SW480 (cell line): ENCODE measurements around the gene TLX3.
A peak's percentile ranks its signal among the peaks of the same experiment; 100 is the strongest.

Experiments used
- DNase-seq: peaks from one replicate; pipeline ENCODE4 v3.0.0-alpha.2; 2016; ENCODE audit warnings: low spot score

The TLX3 gene

DNA sequence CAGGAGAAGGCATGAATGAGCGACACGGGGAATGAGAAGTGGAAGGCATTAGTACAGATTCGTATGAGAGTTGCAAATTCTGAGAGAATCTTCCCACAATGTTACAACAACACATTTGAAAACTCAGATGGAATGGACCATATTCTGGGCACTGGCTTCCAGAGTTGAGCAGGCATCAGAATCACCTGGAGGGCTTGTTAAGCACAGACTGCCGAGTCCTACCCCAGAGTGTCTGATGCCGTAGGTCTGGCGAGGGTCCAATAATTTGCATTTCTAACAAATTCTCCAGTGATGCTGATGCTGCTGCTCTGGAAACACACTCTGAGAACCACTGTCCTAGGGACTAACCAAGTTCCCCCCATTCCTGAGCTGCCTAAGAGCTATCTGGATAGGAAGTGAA lies 2.9 kb upstream of the TLX3 start:
- no peak for DNase-seq

DNA sequence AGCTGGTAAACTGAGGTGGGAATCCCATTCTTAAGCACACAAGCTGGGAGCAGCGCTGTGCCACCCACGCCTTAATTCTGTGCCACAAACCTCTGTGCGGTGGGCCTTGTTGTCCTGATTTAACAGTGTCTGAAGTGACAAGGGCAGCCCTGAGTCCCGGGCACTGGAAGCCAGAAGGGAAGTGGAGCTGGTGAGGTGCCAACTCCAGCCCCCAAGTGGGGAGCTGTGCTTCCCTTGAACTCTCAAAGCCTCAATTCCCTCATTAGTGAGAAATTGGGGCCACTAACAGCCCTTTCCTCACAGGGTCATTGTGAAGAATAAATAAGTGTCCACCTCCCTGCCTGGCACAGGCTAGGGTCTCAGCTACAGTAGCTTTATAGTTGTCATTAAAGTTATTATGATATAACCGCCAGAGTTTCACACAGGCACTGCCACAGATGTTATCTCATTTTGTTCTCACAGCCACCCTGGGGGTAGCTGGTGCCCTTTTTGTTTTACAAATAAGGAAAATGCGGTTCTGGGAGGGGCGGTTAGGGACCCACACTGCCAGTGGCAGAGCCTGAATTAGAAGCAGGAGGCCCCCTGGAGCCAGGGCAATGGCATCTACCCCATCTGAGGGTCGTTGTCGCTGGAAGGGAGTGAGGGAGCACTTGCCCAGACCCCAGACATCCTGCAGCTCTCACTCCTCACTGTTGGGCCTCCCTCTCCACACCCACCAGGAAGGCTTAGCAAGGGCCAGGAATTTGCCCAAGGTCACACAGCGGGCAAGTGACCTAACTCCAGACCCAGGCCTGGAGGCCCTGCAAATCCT lies 2.1 kb upstream of the TLX3 start:
- no peak for DNase-seq

DNA sequence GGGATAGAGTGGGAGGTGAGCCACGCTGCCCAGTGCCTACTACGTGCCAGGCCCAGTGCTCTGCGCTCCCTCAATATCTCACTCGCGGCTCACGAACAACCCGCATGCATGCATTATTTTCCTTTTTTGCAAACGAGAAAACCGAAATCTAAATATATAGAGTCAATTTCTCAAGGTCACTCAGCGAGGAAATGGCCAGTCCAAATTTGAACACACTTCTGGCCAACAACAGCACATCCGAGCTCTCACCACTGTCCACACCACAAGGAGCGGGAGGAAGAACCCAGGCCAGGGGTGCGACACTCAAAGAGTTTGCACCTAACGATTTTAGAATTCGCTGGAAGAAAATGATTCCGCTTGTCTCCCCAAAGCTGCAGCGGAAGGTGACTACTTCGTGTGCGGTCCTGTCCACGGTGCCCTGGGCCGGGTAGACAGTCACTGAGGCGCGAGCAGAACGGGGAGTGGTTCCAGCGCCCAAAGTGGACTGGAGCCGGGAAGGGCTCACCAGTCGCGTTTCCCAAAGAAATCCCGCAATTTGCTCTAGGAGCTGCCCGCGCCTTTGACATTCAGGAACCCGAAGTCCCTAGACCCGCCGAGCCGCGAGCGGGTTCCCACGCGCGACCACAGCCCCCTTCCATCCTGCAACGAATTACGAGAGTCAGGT lies 1.1 kb upstream of the TLX3 start:
- no peak for DNase-seq

- no peak for DNase-seq
Observed at GRCh38 chr5:171309276-171310211, 496 bp downstream of the TLX3 start.

DNA sequence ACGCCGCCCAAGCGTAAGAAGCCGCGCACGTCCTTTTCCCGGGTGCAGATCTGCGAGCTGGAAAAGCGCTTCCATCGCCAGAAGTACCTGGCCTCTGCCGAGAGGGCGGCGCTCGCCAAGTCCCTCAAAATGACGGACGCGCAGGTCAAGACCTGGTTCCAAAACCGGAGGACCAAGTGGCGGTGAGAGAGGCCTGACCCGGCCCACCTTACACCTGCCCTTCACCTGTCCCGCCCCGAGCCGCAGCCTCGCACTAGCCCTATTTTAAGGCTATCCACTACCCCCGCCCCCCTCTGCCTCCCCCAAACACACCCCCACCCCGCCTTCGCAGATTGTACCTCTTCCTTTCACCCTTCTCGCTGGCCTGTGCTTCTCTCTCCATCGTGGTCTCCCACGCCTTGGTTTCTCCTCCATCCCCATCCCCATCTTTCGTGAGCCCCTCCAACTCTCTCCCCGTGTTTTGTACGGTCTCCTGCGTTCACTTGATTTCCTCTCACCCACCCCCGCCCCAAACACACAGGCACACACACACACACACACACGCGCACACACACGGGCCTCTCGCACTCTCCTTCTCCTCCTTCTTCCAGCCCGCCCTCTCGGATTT lies 1.3 kb downstream of the TLX3 start:
- peak; percentile 35 for DNase-seq

DNA sequence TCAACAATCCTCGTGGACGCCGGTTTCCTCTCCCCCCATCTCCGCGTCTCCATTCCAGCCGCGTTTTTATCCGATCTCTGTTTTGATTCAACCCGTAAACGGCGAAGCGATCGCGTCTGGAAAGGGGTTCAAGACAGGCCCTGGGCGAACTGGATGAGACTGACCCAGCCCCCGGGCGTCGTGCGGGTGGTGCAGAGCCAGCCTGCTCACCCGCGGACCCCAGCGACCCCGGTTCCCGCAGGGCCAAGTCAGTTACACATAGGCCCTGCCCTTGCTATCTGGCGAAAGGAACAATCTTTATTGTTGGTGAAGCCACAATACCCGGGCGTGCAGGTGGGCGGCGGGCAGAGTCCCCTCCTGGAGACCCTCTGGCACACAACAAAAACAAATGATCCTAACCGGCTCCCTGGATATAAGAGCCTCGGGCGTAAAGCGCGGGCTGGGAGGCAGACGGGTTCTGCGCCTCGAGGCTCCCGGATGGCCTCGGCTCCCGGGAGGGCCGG lies 1.8 kb downstream of the TLX3 start:
- DNase-seq = no peak

GRCh38 chr5:171311322-171312077 lies 2.5 kb downstream of the TLX3 start:
- peak; percentile 64 for DNase-seq

GRCh38 chr5:171312129-171312974 lies 3.3 kb downstream of the TLX3 start:
- DNase-seq = no peak

DNA sequence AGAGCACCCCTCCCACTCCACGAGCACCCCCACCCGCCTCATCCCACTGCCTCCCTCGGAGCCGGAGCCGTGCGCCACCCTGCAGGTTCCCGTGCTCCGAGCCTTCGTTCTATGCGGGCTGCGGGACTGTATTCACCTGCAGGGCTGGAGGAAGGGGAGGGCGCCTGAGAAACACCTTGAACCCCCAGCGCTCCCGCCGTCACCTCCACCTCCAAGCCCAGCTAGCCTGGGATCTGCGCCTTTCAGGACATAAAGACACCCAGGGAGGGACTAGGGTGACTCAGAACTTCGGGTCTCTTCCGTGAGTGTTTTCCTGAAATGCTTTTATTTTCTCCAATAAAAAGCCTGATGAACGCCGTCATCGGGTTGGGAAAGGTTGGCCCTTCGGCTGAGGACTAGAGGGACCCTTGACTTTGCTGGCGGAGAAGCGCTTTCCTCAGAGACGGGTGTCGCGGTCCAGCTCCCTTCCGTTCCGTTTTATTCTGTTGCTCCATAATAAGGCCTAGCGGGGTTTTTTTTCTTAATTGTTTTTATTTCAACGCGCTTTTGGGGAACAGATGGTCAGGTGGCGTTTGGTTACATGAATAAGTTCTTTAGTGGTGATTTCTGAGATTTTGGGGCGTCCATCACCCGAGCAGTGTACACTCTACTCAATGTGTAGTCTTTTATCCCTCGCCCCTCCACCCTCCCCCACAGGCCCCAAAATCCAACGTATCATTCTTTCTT lies 4.6 kb downstream of the TLX3 start:
- no peak for DNase-seq

GRCh38 chr5:171314728-171315385 lies 5.8 kb downstream of the TLX3 start:
- DNase-seq = no peak

DNA sequence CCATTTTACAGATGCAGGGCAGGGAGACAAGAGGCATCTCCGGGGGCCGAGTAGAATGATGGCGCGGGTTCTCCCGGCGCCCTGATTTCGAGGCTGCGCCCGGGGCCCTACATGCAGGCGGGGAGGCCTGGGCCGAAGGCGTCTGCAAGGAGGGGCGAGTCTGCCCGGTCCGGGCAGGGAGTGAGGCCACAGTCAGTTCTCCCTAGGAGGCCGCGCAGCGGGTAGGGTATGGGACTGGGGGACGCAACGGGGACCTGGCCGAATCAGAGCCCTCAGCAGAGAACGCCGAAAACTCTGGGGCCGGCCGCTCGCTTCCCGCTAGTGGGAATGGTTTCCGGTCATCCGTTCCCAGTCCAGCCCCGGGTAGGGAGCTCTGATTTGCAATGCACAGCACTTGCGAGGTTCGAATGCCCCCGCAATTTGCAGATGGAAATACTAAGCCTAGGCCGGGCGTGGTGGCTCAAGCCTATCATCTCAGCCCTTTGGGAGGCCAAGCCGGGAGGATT lies 6.4 kb downstream of the TLX3 start:
- no peak for DNase-seq

GRCh38 chr5:171315925-171316257 lies 6.8 kb downstream of the TLX3 start:
- DNase-seq = no peak

DNA sequence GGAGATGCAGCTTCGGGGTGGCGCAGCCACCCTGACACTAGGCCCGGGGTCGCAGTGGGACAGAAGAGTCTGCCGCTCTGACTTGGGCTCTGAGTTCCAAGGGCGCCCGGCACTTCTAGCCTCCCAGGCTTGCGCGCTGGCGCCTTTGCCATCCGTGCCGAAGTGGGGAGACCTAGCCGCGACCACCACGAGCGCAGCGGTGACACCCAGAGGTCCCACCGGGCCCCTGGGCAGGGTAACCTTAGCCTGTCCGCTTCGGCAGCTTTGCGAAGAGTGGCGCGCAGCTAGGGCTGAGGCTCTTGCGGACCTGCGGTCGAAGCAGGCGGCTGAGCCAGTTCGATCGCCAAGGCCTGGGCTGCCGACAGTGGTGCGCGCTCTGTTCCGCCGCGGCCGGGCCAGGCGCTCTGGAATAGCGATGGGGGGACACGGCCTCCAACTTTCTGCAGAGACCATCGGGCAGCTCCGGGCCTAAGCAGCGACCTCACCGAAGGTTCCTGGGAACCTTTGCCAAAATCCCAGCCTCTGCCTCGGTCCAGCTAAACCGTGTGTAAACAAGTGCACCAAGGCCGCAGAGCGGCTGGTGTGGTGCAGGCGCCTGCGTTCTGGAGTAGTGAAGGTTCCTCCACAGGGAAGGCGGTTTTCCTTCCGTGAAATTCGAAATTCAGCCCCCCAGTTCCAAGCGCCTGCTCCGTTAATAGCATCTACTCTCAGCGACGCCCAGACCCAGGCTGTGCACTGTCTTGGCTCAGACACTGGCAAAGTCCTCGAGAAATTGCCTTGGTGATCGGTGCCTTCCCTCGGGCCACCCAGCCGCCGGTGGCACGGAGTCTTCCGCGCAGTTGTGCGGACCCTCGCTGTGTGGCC lies 7.4 kb downstream of the TLX3 start:
- DNase-seq = no peak

DNA sequence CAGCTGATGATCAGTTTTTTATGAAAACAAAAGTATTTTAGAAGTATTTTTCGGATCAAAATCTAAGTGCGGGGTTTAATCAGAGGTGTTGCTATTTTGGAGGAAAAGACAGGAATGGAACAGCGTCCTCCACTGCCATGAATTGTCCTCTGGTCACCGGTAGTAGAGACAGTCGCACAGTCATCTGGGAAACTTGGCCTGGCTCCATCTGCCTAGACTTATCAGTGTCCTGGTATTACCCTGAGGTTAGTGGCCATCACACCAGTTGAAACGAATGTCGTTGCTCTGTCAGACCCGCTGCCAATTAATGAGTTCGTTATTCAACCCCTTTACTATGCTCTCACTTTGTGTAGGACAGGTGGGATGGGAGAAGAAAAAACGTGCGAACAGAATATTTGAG lies 8.2 kb downstream of the TLX3 start:
- no peak for DNase-seq

DNA sequence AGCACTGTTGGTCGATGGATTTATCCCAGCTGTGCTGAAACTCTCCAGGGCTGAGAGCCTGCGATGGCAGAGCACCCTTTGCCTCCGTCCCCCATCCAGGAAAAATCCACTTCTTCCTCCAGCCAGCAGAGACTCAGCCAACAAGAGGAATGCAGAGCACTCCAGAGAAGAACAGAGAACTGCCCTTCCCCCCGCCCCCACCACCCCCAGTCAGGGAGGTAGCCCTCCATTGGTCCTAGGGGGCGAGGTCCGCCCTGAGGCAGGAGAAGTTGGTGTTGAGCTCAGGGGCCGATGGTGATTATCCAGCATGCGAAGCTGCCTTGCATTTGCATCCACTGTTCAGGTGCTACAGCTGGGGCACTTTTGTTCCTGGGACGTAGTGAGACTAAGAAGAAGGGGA lies 9.0 kb downstream of the TLX3 start:
- DNase-seq = no peak

GRCh38 chr5:171321447-171321846 lies 12.4 kb downstream of the TLX3 start:
- DNase-seq = no peak

DNA sequence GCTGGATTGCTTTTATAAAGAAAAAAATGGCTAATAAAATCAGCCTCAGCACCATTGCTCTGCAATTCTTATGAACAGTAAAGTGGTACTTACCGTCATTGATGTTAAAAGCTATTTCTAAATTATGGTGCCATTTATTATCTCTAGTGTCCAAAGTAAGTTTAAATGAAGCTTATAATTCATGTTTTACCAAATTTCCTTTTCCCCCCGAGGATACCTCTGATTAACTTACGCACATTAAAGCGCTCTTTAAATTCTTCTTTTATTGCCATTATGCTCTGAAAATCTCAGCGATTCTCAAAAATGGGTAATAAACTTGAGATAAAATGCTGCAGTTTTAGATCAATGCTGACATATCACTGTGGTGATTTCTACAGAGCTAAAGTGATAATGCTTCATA lies 13.5 kb downstream of the TLX3 start:
- DNase-seq = no peak

DNA sequence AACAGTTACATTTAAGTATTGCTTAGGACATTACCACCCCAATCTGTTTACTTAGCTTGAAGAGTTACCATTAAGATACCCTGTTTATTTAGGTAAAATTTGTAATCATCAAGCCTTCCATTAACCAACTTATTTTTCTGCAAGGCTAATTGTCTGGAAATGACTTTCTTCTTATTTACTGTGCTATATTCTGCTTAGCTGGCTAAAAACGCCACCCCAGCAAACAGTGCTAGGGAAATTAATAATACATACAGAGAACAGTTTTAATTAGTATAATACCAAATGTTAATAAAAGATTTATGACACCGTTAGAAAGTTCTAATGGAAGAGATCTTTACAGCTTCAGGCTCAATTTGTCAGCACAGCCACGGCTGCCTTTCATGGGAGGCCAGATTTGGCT lies 14.0 kb downstream of the TLX3 start:
- DNase-seq = no peak
